ENCODE measurements around the gene SUCLG2. TPM values are rescaled to one million over a fixed set of nuclear protein-coding genes. Genes with fewer than 3 reads are reported as not detected.

The SUCLG2 gene
- total and polyA plus RNA-seq, 4 donors = 38.2 to 71.9 (median 44.5) TPM

- Histone ChIP-seq H3K9me3 (ENCODE audit: control insufficient read depth, low read length) (no peaks in the 10 kb centered on the region), H3K4me3 (ENCODE audit: low read length in 2 of 2) (no peak overlapping the region), H3K36me3 (ENCODE audit: control insufficient read depth in 1 of 2, insufficient read depth in 2 of 2, low read length in 1 of 2) (no peaks in the 10 kb centered on the region), H3K27me3 (ENCODE audit: control insufficient read depth in 1 of 2, insufficient read depth in 2 of 2, low read length in 1 of 2) (no peaks in the 10 kb centered on the region), H3K4me1 (ENCODE audit: control insufficient read depth in 1 of 2, insufficient read depth in 2 of 2, low read length in 2 of 2) (peaks cover 3 to 4% of the 10 kb centered on the region in 2 donors), H3K27ac (ENCODE audit: low read depth in 1 of 2, low read length in 2 of 2) (no peak overlapping the region)
- WGBS, 2 donors = 95 to 99% methylated on average over 2 of the region's 2 CpGs
- intact Hi-C loops (cut with DNase I) = loop anchor here in 1 of 2 donors (10.0 kb wide), 1 partner anchor 216 kb away; no protein-coding TSS in a partner anchor
- DNase-seq = no peak
- ATAC-seq (ENCODE audit: low FRiP score) = no peak
Measured at GRCh38 chr3:67389176-67389575, 265.2 kb downstream of the SUCLG2 start.

- Histone ChIP-seq H3K27ac (ENCODE audit: low read depth in 1 of 2, low read length in 2 of 2) (no peak overlapping the region), H3K36me3 (ENCODE audit: control insufficient read depth in 1 of 2, insufficient read depth in 2 of 2, low read length in 1 of 2) (no peaks in the 10 kb centered on the region), H3K4me1 (ENCODE audit: control insufficient read depth in 1 of 2, insufficient read depth in 2 of 2, low read length in 2 of 2) (peaks cover 5 to 6% of the 10 kb centered on the region in 2 donors), H3K27me3 (ENCODE audit: control insufficient read depth in 1 of 2, insufficient read depth in 2 of 2, low read length in 1 of 2) (no peaks in the 10 kb centered on the region), H3K4me3 (ENCODE audit: low read length in 2 of 2) (no peak overlapping the region), H3K9me3 (ENCODE audit: control insufficient read depth, low read length) (no peaks in the 10 kb centered on the region)
- ATAC-seq (ENCODE audit: low FRiP score) (no peak), DNase-seq (no peak)
- 98 to 99% methylated on average over 3 of the region's 3 CpGs for WGBS, 2 donors
- intact Hi-C loops (cut with DNase I) = loop anchor here in 1 of 2 donors (10.0 kb wide), 1 partner anchor 216 kb away; no protein-coding TSS in a partner anchor
Measured at GRCh38 chr3:67388738-67389137, 265.7 kb downstream of the SUCLG2 start.

DNA sequence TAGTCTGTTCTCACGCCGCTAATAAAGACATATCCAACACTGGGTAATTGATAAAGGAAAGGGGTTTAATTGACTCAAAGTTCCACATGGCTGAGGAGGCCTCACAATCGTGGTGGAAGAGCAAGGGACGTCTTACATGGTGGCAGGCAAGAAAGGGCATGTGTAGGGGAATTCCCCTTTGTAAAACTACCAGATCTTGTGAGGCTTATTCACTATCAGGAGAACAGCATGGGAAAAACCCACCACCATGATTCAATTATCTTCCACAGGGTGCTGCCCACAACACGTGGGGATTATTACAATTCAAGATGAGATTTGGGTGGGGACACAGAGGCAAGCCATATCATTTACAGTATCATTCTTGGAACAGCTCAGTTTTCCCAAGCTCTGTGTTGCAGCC, 268.0 kb downstream of the SUCLG2 start:
- Histone ChIP-seq H3K27me3 (ENCODE audit: control insufficient read depth in 1 of 2, insufficient read depth in 2 of 2, low read length in 1 of 2) (no peaks in the 10 kb centered on the region), H3K4me3 (ENCODE audit: low read length in 2 of 2) (no peak overlapping the region), H3K9me3 (ENCODE audit: control insufficient read depth, low read length) (no peaks in the 10 kb centered on the region), H3K27ac (ENCODE audit: low read depth in 1 of 2, low read length in 2 of 2) (no peak overlapping the region), H3K4me1 (ENCODE audit: control insufficient read depth in 1 of 2, insufficient read depth in 2 of 2, low read length in 2 of 2) (peaks cover 6 to 13% of the 10 kb centered on the region in 2 donors), H3K36me3 (ENCODE audit: control insufficient read depth in 1 of 2, insufficient read depth in 2 of 2, low read length in 1 of 2) (no peaks in the 10 kb centered on the region)
- 73 to 84% methylated on average over 5 of the region's 5 CpGs for WGBS, 2 donors
- intact Hi-C loops (cut with DNase I) = loop anchor here in 1 of 2 donors (10.0 kb wide), 1 partner anchor 218 kb away; no protein-coding TSS in a partner anchor
- ATAC-seq (ENCODE audit: low FRiP score) (no peak), DNase-seq (no peak)

GRCh38 chr3:67384760-67385397, 269.5 kb downstream of the SUCLG2 start:
- ATAC-seq (ENCODE audit: low FRiP score) (no peak), DNase-seq (no peak)
- 75 to 78% methylated on average over 10 of the region's 10 CpGs for WGBS, 2 donors
- no peaks in the 10 kb centered on the region for H3K27me3 ChIP-seq (ENCODE audit: control insufficient read depth in 1 of 2, insufficient read depth in 2 of 2, low read length in 1 of 2)
- no peak overlapping the region for H3K27ac ChIP-seq (ENCODE audit: low read depth in 1 of 2, low read length in 2 of 2)
- no peaks in the 10 kb centered on the region for H3K9me3 ChIP-seq (ENCODE audit: control insufficient read depth, low read length)
- H3K4me1 ChIP-seq (ENCODE audit: control insufficient read depth in 1 of 2, insufficient read depth in 2 of 2, low read length in 2 of 2) = peaks cover 6 to 13% of the 10 kb centered on the region in 2 donors
- intact Hi-C loops (cut with DNase I) = loop anchor here (5.0 to 10.0 kb wide), 2 partner anchors 220 to 222 kb away; no protein-coding TSS in a partner anchor
- H3K36me3 ChIP-seq (ENCODE audit: control insufficient read depth in 1 of 2, insufficient read depth in 2 of 2, low read length in 1 of 2) = no peaks in the 10 kb centered on the region
- no peak overlapping the region for H3K4me3 ChIP-seq (ENCODE audit: low read length in 2 of 2)

DNA sequence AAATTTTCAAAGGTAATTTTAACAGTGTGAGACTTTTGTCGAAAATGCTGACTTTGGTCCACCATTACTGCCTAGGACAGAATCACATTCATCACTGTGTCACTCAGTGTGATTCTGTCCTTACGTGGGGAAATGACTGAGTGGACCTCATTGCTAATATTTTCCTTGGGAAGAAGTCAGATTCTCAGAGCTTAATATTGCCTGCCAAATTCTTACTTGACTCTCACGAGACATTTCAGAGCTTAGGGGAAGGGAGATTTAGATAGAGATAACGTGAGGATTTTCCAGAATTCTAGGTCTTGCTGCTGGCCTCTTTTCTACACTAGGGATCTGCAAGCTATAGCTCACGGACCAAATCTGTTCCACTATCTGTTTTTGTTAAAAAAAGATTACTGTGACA, 270.4 kb downstream of the SUCLG2 start:
- H3K36me3 ChIP-seq (ENCODE audit: control insufficient read depth in 1 of 2, insufficient read depth in 2 of 2, low read length in 1 of 2) = no peaks in the 10 kb centered on the region
- no peaks in the 10 kb centered on the region for H3K27me3 ChIP-seq (ENCODE audit: control insufficient read depth in 1 of 2, insufficient read depth in 2 of 2, low read length in 1 of 2)
- DNase-seq (no peak), ATAC-seq (ENCODE audit: low FRiP score) (peak; percentile 28)
- H3K4me3 ChIP-seq (ENCODE audit: low read length in 2 of 2) = no peak overlapping the region
- no peak overlapping the region for H3K27ac ChIP-seq (ENCODE audit: low read depth in 1 of 2, low read length in 2 of 2)
- no peaks in the 10 kb centered on the region for H3K9me3 ChIP-seq (ENCODE audit: control insufficient read depth, low read length)
- H3K4me1 ChIP-seq (ENCODE audit: control insufficient read depth in 1 of 2, insufficient read depth in 2 of 2, low read length in 2 of 2) = peaks cover 6 to 13% of the 10 kb centered on the region in 2 donors
- WGBS, 2 donors = 5 to 10% methylated on average over 5 of the region's 5 CpGs
- intact Hi-C loops (cut with DNase I) = loop anchor here (5.0 to 10.0 kb wide), 2 partner anchors 221 to 223 kb away; no protein-coding TSS in a partner anchor

- DNase-seq (no peak), ATAC-seq (ENCODE audit: low FRiP score) (no peak)
- Histone ChIP-seq H3K36me3 (ENCODE audit: control insufficient read depth in 1 of 2, insufficient read depth in 2 of 2, low read length in 1 of 2) (no peaks in the 10 kb centered on the region), H3K4me1 (ENCODE audit: control insufficient read depth in 1 of 2, insufficient read depth in 2 of 2, low read length in 2 of 2) (peaks cover 7 to 13% of the 10 kb centered on the region in 2 donors), H3K4me3 (ENCODE audit: low read length in 2 of 2) (no peak overlapping the region), H3K27me3 (ENCODE audit: control insufficient read depth in 1 of 2, insufficient read depth in 2 of 2, low read length in 1 of 2) (no peaks in the 10 kb centered on the region), H3K9me3 (ENCODE audit: control insufficient read depth, low read length) (no peaks in the 10 kb centered on the region), H3K27ac (ENCODE audit: low read depth in 1 of 2, low read length in 2 of 2) (no peak overlapping the region)
- 51 to 57% methylated on average over 7 of the region's 7 CpGs for WGBS, 2 donors
- intact Hi-C loops (cut with DNase I) = loop anchor here (5.0 to 10.0 kb wide), 2 partner anchors 221 to 224 kb away; no protein-coding TSS in a partner anchor
Measured at GRCh38 chr3:67383379-67383778, 271.0 kb downstream of the SUCLG2 start.

DNA sequence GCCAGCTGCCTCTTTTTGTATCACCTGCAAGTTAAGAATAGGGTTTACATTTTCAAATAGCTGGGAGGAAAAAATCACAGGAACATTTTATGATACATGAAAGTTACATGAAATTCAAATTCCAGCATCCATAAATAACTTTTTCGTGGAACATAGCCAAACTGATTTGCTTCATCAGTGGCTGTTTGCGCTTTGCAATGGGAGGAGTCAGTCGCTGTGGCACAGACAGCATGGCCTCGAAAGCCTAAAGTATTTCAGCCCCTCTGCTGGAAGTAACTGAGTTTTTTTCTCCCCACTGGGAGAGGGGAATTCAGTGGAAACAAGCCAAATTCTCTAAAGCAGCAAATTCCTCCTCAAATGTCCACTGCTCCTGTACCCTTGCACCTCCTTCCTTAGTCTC, 271.9 kb downstream of the SUCLG2 start:
- intact Hi-C loops (cut with DNase I) = loop anchor here (5.0 to 10.0 kb wide), 2 partner anchors 222 to 225 kb away; no protein-coding TSS in a partner anchor

DNA sequence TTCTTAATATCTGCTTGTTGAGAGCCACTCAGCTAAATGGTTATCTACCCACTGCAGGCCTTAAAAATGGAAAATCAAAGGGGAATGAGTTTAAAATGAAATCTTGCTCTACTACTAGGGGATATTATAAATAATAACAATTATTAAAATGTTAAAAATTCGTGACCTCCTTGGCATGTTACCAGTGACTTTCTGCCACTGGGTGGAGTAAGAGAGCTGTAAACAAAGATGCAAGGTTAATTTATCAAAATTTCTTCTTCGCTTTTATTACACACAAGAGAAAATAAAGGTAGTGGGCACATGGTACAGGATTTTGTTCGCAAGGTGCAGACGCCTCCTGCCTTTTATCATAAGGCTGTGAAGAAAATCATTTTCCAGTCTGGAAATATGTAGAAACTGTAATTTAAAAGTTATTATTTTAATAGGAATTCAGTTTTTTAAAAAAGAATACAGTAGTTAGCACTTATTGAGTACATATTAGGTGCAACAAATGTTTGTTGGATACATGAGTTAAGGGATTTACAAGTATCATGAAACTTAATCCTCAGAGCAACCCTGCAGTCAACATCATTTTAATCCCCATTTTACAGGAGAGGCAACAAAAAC, 272.6 kb downstream of the SUCLG2 start:
- intact Hi-C loops (cut with DNase I) = loop anchor here (5.0 to 10.0 kb wide), 2 partner anchors 223 to 226 kb away; no protein-coding TSS in a partner anchor
- H3K4me1 ChIP-seq (ENCODE audit: control insufficient read depth in 1 of 2, insufficient read depth in 2 of 2, low read length in 2 of 2) = peaks cover 8 to 13% of the 10 kb centered on the region in 2 donors
- no peaks in the 10 kb centered on the region for H3K9me3 ChIP-seq (ENCODE audit: control insufficient read depth, low read length)
- DNase-seq (no peak), ATAC-seq (ENCODE audit: low FRiP score) (no peak)
- no peak overlapping the region for H3K27ac ChIP-seq (ENCODE audit: low read depth in 1 of 2, low read length in 2 of 2)
- WGBS, 2 donors = 35 to 40% methylated on average over 4 of the region's 4 CpGs
- no peaks in the 10 kb centered on the region for H3K27me3 ChIP-seq (ENCODE audit: control insufficient read depth in 1 of 2, insufficient read depth in 2 of 2, low read length in 1 of 2)
- H3K36me3 ChIP-seq (ENCODE audit: control insufficient read depth in 1 of 2, insufficient read depth in 2 of 2, low read length in 1 of 2) = no peaks in the 10 kb centered on the region
- no peak overlapping the region for H3K4me3 ChIP-seq (ENCODE audit: low read length in 2 of 2)

More for the DNA sequence above, 271.9 kb downstream of the SUCLG2 start:
- WGBS, 2 donors = 17 to 20% methylated on average over 4 of the region's 4 CpGs
- Histone ChIP-seq H3K27ac (ENCODE audit: low read depth in 1 of 2, low read length in 2 of 2) (no peak overlapping the region), H3K36me3 (ENCODE audit: control insufficient read depth in 1 of 2, insufficient read depth in 2 of 2, low read length in 1 of 2) (no peaks in the 10 kb centered on the region), H3K4me1 (ENCODE audit: control insufficient read depth in 1 of 2, insufficient read depth in 2 of 2, low read length in 2 of 2) (peaks cover 8 to 13% of the 10 kb centered on the region in 2 donors), H3K4me3 (ENCODE audit: low read length in 2 of 2) (no peak overlapping the region), H3K9me3 (ENCODE audit: control insufficient read depth, low read length) (no peaks in the 10 kb centered on the region), H3K27me3 (ENCODE audit: control insufficient read depth in 1 of 2, insufficient read depth in 2 of 2, low read length in 1 of 2) (no peaks in the 10 kb centered on the region)
- DNase-seq (no peak), ATAC-seq (ENCODE audit: low FRiP score) (no peak)

All from aorta (tissue), 5 donors.